Psoas muscle (tissue), 8 donors: ENCODE data around the gene ST6GALNAC5. TPM values are rescaled to one million over a fixed set of nuclear protein-coding genes. Genes with fewer than 3 reads are reported as not detected.

ENCODE experiments used
- ATAC-seq, 4 donors: fragments of 200-7000 bp; cut with Tn5 transposase; one replicate each; pipeline ENCODE4 v1.9.1; 2020; ENCODE audit warnings: moderate library complexity in 3 of 4, mild to moderate bottlenecking in 2 of 4
- DNase-seq, 2 donors: peaks; one replicate each; pipeline ENCODE4 v3.0.0-alpha.2; 2020
- H3K27ac ChIP-seq: fragments of 200-600 bp; one replicate; pipeline ENCODE4 v1.8.0; 2022
- H3K27me3 ChIP-seq, 3 donors: fragments of 200-600 bp in 1 of 3; one replicate each; pipeline versions ENCODE4 v1.6.1 to v1.8.0; 2013 to 2022; ENCODE audit warnings: low read length in 2 of 3, mild to moderate bottlenecking in 2 of 3, moderate library complexity in 1 of 3; ENCODE audit not compliant: insufficient read depth in 3 of 3
- H3K36me3 ChIP-seq, 2 donors: fragments of 200-600 bp in 1 of 2; one replicate each; pipeline versions ENCODE4 v1.6.1 to v1.8.0; 2013 to 2022; ENCODE audit warnings: low read depth in 1 of 2, mild to moderate bottlenecking in 1 of 2, moderate library complexity in 1 of 2; ENCODE audit not compliant: insufficient read depth in 1 of 2
- H3K4me1 ChIP-seq: fragments of 200-600 bp; one replicate; pipeline ENCODE4 v1.8.0; 2022
- H3K4me3 ChIP-seq: fragments of 200-600 bp; one replicate; pipeline ENCODE4 v1.8.0; 2022; ENCODE audit warnings: mild to moderate bottlenecking
- H3K9me3 ChIP-seq: fragments of 200-600 bp; one replicate; pipeline ENCODE4 v1.8.0; 2022
- CTCF ChIP-seq: fragments of 200-600 bp; IDR thresholded peaks from one replicate; pipeline ENCODE4 v1.8.0; 2022; ENCODE audit warnings: antibody characterized with exemption
- WGBS, 3 donors: extraction: QIAGEN DNeasy Blood & Tissue Kit; methylation state at CpG; one replicate each; pipeline versions ENCODE4 v1.1.6 to v1.1.7; 2013; 5-methylcytosine and 5-hydroxymethylcytosine counted together
- intact Hi-C, 2 donors: fragments of 100-400 bp; cut with DNase I; formaldehyde crosslinking; loops; one replicate each; pipeline versions ENCODE4 v1.11.0 to v1.14.2; 2022
- polyA plus RNA-seq, 3 donors: library from polyadenylated mRNA; stranded (reverse); fragments of 200-250 nt; gene quantifications; one replicate each; pipeline ENCODE4 v1.2.3, GENCODE V29; 2013
- total RNA-seq, 4 donors: library from RNA; stranded (reverse); fragmentation: NEBNext Ultra II Directional in 2 of 4; extraction: Animal tissue kit (Norgen Biotek cat#: 25700) in 2 of 4; gene quantifications; one replicate each; pipeline versions ENCODE4 v1.2.1 to v1.2.4, GENCODE V29; 2021 to 2023
- donor health status: healthy with polysubstance abuse.
- donor health status: DM: no; HTN: no; CAD: no; lungs with moderate emphysema.
- donor health status: Bipolar disorder and iron deficiency.
- donor health status: healthy.
- donor health status: DM: yes; HTN: yes; CAD: no.
- donor health status: DM: no; HTN: no; CAD: no.
- donor health status: DM: no; HTN: no; CAD: no.
- donor health status: DM: yes; HTN: yes; CAD: no.

Gene ST6GALNAC5
- total and polyA plus RNA-seq, 7 donors: 0.05 to 0.66 (median 0.07) TPM; not detected in 2

DNA sequence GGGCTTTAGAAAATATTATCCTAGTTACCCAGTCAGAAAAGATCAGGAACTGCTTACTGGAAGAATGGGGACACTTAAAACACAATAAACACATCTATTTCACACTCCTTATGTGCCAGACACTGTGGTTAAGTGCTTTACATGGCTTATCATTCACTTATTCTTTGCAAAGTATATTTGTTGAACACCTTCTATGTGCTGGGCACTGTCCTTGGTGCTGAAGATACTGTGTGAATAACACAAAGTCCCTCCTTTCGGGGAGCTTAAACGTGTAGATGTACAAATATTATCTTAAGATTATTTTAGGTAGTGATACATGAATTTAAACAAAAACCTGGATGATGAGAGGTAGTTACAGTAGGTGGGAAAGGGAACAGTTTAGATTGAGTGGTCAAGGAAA, 169.3 kb downstream of the ST6GALNAC5 start:
- WGBS, 3 donors: 71 to 77% (median 75%) methylated on average over 2 of the region's 2 CpGs
- Histone ChIP-seq H3K27me3 (peaks cover 0 to 2% (median 0%) of the 10 kb centered on the region in 3 donors), H3K4me3 (no peak overlapping the region), H3K4me1 (no peaks in the 10 kb centered on the region), H3K27ac (no peak overlapping the region), H3K9me3 (peaks cover 3% of the 10 kb centered on the region), H3K36me3 (no peaks in the 10 kb centered on the region)
- ATAC-seq: no peak
- intact Hi-C loops: no loop called here
- no peak for DNase-seq
- TF ChIP-seq CTCF: no peak

- ATAC-seq: no peak
- peaks cover 3% of the 10 kb centered on the region for H3K9me3 ChIP-seq
- H3K36me3 ChIP-seq: no peaks in the 10 kb centered on the region
- no peak overlapping the region for H3K27ac ChIP-seq
- peaks cover 0 to 2% (median 0%) of the 10 kb centered on the region in 3 donors for H3K27me3 ChIP-seq
- TF ChIP-seq CTCF: no peak
- H3K4me1 ChIP-seq: no peaks in the 10 kb centered on the region
- intact Hi-C loops: no loop called here
- no peak overlapping the region for H3K4me3 ChIP-seq
- no peak for DNase-seq
These were observed 169.8 kb downstream of the ST6GALNAC5 start for GRCh38 chr1:77037038-77037437.

- TF ChIP-seq CTCF: no peak
- Histone ChIP-seq H3K4me3 (no peak overlapping the region), H3K36me3 (no peaks in the 10 kb centered on the region), H3K27me3 (peaks cover 0 to 2% (median 0%) of the 10 kb centered on the region in 3 donors), H3K4me1 (no peaks in the 10 kb centered on the region), H3K9me3 (peaks cover 3% of the 10 kb centered on the region), H3K27ac (no peak overlapping the region)
- ATAC-seq (no peak), DNase-seq (no peak)
- intact Hi-C loops: no loop called here
- 44 to 59% (median 47%) methylated on average over 1 of the region's 1 CpG for WGBS, 3 donors
These were observed 170.7 kb downstream of the ST6GALNAC5 start for GRCh38 chr1:77038000-77038399.

DNA sequence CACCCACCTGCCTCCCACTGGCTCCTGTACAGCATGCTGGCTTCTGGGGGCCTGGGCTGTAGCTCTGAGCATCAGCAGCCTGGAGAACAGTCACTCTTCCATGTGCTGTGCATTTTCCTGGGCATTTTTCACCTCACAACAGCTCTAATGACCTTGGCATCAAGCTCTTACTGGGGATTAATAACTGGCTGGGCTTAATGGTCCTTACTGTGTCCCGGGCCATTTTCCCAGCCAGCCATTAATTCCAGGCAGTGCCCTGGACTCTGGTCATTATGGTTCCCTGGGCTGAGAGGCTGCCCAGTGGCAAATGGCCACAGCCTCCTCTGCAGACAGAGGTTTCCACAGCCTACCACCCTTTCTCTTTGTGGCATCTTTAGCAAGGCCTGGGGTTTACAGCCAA, 171.8 kb downstream of the ST6GALNAC5 start:
- Histone ChIP-seq H3K36me3 (no peaks in the 10 kb centered on the region), H3K4me3 (no peak overlapping the region), H3K4me1 (no peaks in the 10 kb centered on the region), H3K9me3 (peaks cover 3% of the 10 kb centered on the region), H3K27me3 (peaks cover 0 to 2% (median 0%) of the 10 kb centered on the region in 3 donors), H3K27ac (no peak overlapping the region)
- intact Hi-C loops: no loop called here
- DNase-seq (no peak), ATAC-seq (no peak)
- WGBS, 3 donors: 58 to 71% (median 62%) methylated on average over 1 of the region's 1 CpG
- TF ChIP-seq CTCF: no peak

- no peaks in the 10 kb centered on the region for H3K27me3 ChIP-seq
- TF ChIP-seq CTCF: no peak
- no peaks in the 10 kb centered on the region for H3K36me3 ChIP-seq
- H3K4me3 ChIP-seq: no peak overlapping the region
- H3K4me1 ChIP-seq: no peaks in the 10 kb centered on the region
- no peak overlapping the region for H3K27ac ChIP-seq
- DNase-seq (peak in 1 of 2 donors; percentile 56), ATAC-seq (no peak)
- 86 to 90% (median 88%) methylated on average over 8 of the region's 8 CpGs for WGBS, 3 donors
- H3K9me3 ChIP-seq: peaks cover 3% of the 10 kb centered on the region
- intact Hi-C loops: no loop called here
These were observed 172.5 kb downstream of the ST6GALNAC5 start for GRCh38 chr1:77039739-77040138.
